B cell (primary cell): ENCODE data around the gene GPHN.

ENCODE experiments used
- CTCF ChIP-seq: fragments of 200-600 bp; IDR thresholded peaks from one replicate; pipeline ENCODE4 v1.8.0; 2022; ENCODE audit warnings: antibody characterized with exemption, mild to moderate bottlenecking
- EZH2 ChIP-seq: IDR thresholded peaks from 2 replicates; pipeline ENCODE4 v1.6.1; 2012; ENCODE audit warnings: borderline replicate concordance, low read depth, mild to moderate bottlenecking, moderate library complexity, low read length; ENCODE audit not compliant: insufficient read depth, poor library complexity, severe bottlenecking

- TF ChIP-seq CTCF (no peak), EZH2 (no peak)
Measured at GRCh38 chr14:66857867-66858266, 349.9 kb downstream of the GPHN start.
